ENCODE measurements around the gene KCTD3. TPM values are rescaled to one million over a fixed set of nuclear protein-coding genes. Genes with fewer than 3 reads are reported as not detected.

Gene KCTD3
- total RNA-seq, 1 donor from 2014 or later: 25.2 TPM

- Histone ChIP-seq H3K4me2 (ENCODE audit: low read length) (no peak overlapping the region), H3K27ac (ENCODE audit: low read depth, low read length) (no peak overlapping the region), H2AFZ (ENCODE audit: low read depth, low read length) (no peak overlapping the region), H3K9me3 (ENCODE audit: insufficient read depth, low read depth, low read length) (no peaks in the 10 kb centered on the region), H3K27me3 (ENCODE audit: insufficient read depth, low read length) (no peaks in the 10 kb centered on the region), H4K20me1 (ENCODE audit: insufficient read depth, low read length) (no peaks in the 10 kb centered on the region), H3K36me3 (ENCODE audit: insufficient read depth, low read length) (peaks cover 5% of the 10 kb centered on the region), H3K4me1 (ENCODE audit: insufficient read depth, low read length) (peaks cover 10% of the 10 kb centered on the region), H3K9ac (ENCODE audit: low read length) (no peak overlapping the region), H3K4me3 (ENCODE audit: insufficient read depth, low read depth, low read length) (no peak overlapping the region), H3K79me2 (ENCODE audit: insufficient read depth, low read length) (peaks cover 4% of the 10 kb centered on the region)
- no peak for TF ChIP-seq CTCF (IDR thresholded peaks at IDR 0.05; ENCODE audit: insufficient read depth, low read depth, low read length)
- DNase-seq (ENCODE audit: low read depth) (no peak), FAIRE-seq (no peak)
- H3K36me3 Mint-ChIP-seq (ENCODE audit: low read depth, unreplicated experiment): peaks cover 3% of the 10 kb centered on the region
- H3K27ac Mint-ChIP-seq (ENCODE audit: unreplicated experiment): no peak overlapping the region
- no peaks in the 10 kb centered on the region for H3K9me3 Mint-ChIP-seq (ENCODE audit: unreplicated experiment)
- no peaks in the 10 kb centered on the region for H3K27me3 Mint-ChIP-seq (ENCODE audit: low read depth, unreplicated experiment)
- H3K4me3 Mint-ChIP-seq (ENCODE audit: unreplicated experiment): no peak overlapping the region
- H3K4me1 Mint-ChIP-seq (ENCODE audit: low read depth, unreplicated experiment): peaks cover 18% of the 10 kb centered on the region
These were observed 23.8 kb downstream of the KCTD3 start for GRCh38 chr1:215590779-215591491.

- Histone ChIP-seq H3K27ac (ENCODE audit: low read depth, low read length) (no peak overlapping the region), H3K9me3 (ENCODE audit: insufficient read depth, low read depth, low read length) (no peaks in the 10 kb centered on the region), H3K36me3 (ENCODE audit: insufficient read depth, low read length) (peaks cover 5% of the 10 kb centered on the region), H4K20me1 (ENCODE audit: insufficient read depth, low read length) (no peaks in the 10 kb centered on the region), H3K4me2 (ENCODE audit: low read length) (peak overlapping the region; percentile 10), H3K9ac (ENCODE audit: low read length) (no peak overlapping the region), H3K4me1 (ENCODE audit: insufficient read depth, low read length) (peaks cover 12% of the 10 kb centered on the region), H3K27me3 (ENCODE audit: insufficient read depth, low read length) (no peaks in the 10 kb centered on the region), H2AFZ (ENCODE audit: low read depth, low read length) (no peak overlapping the region), H3K79me2 (ENCODE audit: insufficient read depth, low read length) (peaks cover 4% of the 10 kb centered on the region), H3K4me3 (ENCODE audit: insufficient read depth, low read depth, low read length) (no peak overlapping the region)
- Mint-ChIP-seq H3K4me1 (ENCODE audit: low read depth, unreplicated experiment) (peaks cover 32% of the 10 kb centered on the region), H3K27me3 (ENCODE audit: low read depth, unreplicated experiment) (no peaks in the 10 kb centered on the region), H3K4me3 (ENCODE audit: unreplicated experiment) (no peak overlapping the region), H3K36me3 (ENCODE audit: low read depth, unreplicated experiment) (peaks cover 1% of the 10 kb centered on the region), H3K9me3 (ENCODE audit: unreplicated experiment) (no peaks in the 10 kb centered on the region), H3K27ac (ENCODE audit: unreplicated experiment) (peak overlapping the region; percentile 2)
- FAIRE-seq (no peak), DNase-seq (ENCODE audit: low read depth) (no peak)
- no peak for TF ChIP-seq CTCF (IDR thresholded peaks at IDR 0.05; ENCODE audit: insufficient read depth, low read depth, low read length)
- no peak for TF ChIP-seq EZH2 (IDR thresholded peaks at IDR 0.05; ENCODE audit: insufficient read depth, low read length)
These were observed 27.5 kb downstream of the KCTD3 start for GRCh38 chr1:215594640-215595039.

GRCh38 chr1:215595231-215595630 is 28.1 kb downstream of the KCTD3 start:
- Histone ChIP-seq H3K79me2 (ENCODE audit: insufficient read depth, low read length) (peaks cover 4% of the 10 kb centered on the region), H3K4me3 (ENCODE audit: insufficient read depth, low read depth, low read length) (no peak overlapping the region), H2AFZ (ENCODE audit: low read depth, low read length) (no peak overlapping the region), H3K27me3 (ENCODE audit: insufficient read depth, low read length) (no peaks in the 10 kb centered on the region), H3K9ac (ENCODE audit: low read length) (no peak overlapping the region), H3K27ac (ENCODE audit: low read depth, low read length) (no peak overlapping the region), H4K20me1 (ENCODE audit: insufficient read depth, low read length) (no peaks in the 10 kb centered on the region), H3K4me1 (ENCODE audit: insufficient read depth, low read length) (peaks cover 13% of the 10 kb centered on the region), H3K4me2 (ENCODE audit: low read length) (no peak overlapping the region), H3K36me3 (ENCODE audit: insufficient read depth, low read length) (peaks cover 5% of the 10 kb centered on the region), H3K9me3 (ENCODE audit: insufficient read depth, low read depth, low read length) (no peaks in the 10 kb centered on the region)
- Mint-ChIP-seq H3K4me3 (ENCODE audit: unreplicated experiment) (no peak overlapping the region), H3K9me3 (ENCODE audit: unreplicated experiment) (no peaks in the 10 kb centered on the region), H3K36me3 (ENCODE audit: low read depth, unreplicated experiment) (peaks cover 1% of the 10 kb centered on the region), H3K27ac (ENCODE audit: unreplicated experiment) (no peak overlapping the region), H3K27me3 (ENCODE audit: low read depth, unreplicated experiment) (no peaks in the 10 kb centered on the region), H3K4me1 (ENCODE audit: low read depth, unreplicated experiment) (peaks cover 38% of the 10 kb centered on the region)
- FAIRE-seq: no peak
- DNase-seq (ENCODE audit: low read depth): no peak
- no peak for TF ChIP-seq EZH2 (IDR thresholded peaks at IDR 0.05; ENCODE audit: insufficient read depth, low read length)
- TF ChIP-seq CTCF (IDR thresholded peaks at IDR 0.05; ENCODE audit: insufficient read depth, low read depth, low read length): no peak
